T-helper 22 cell (primary cell): Measurements from ENCODE around the gene NHS.

Source experiments
- DNase-seq: peaks from one replicate; pipeline ENCODE4 v3.0.0-alpha.2; 2020; ENCODE audit warnings: low read depth

NHS gene

DNA sequence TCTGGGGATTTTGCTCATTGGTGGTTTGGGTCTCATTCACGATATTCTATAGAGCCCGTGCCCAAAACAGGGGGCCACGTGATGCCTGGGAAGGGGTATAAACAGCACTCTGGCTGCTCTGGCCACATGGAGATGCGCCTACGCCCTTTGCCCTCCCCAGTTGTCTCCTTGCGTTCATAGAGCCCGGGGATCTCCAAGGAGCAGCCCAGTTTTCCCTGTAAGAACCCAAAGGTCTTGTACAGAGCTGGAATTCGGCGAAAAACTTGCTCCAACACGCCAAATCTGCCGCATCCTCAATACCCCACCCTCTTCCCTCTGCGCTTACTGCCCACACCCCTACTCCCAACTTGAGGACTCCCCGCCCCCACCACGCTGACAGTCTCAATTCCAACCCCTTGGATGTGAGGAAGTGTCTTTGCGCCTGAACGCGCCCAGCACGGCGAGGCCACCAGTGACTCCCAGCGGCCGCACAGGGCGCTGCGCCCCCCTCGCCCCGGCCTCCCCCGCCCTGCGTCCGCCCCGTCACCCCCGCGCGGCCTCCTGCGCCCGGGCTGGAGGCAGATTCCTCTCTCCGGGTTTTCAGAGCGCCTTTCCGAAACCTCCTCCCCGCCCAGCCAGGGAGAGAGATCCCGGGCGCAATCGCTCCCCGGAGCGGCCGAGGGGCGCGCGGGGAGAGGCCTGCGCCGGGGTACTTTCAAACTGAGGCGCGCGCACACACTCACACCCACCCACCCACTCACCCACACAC, at the start of gene NHS:
TSS of gene NHS (plus strand) at position 582 of the 748 bp plus-strand sequence. CDS start 558 bp downstream, outside the sequence.
- no peak for DNase-seq

GRCh38 chrX:17328837-17329236, 46.2 kb upstream of the NHS start:
- no peak for DNase-seq

DNA sequence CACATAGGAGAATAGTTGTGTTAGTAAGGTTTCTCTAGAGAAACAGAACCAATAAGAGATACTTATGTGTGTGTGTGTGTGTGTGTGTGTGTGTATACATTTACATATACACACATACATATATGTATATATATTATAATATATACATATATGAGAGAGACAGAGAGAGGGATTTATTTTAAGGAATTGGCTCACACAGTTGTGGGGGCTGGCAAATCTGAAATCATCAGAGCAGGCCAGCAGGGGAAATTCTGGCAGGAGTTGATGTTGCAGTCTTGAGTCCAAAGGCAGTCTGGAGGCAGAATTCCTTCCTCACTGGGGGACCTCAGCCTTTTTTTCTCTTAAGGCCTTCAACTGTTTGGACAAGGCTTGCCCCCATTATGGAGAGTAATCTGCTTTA, 38.6 kb upstream of the NHS start:
- DNase-seq: no peak

- no peak for DNase-seq
These were observed 19.0 kb upstream of the NHS start for GRCh38 chrX:17355976-17356375.

DNA sequence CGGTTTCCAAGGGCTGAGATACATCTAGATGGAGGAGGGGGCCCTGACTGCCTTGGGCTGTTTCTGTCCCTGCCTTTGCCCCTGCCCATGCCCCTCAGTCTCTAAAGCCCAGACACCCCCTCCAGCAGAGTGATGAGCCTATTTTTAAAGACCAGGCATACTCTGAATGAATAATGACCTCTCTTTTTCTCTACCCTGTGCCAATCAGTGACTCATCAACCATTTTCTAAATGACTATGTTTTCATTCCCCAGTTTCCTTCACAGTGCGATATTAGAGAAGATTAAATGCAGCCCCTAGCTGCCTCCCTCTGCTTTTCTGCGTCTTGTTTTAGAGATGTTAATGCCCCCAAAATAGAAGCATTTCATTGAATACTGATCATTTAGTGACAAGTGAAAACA, 15.5 kb upstream of the NHS start:
- no peak for DNase-seq

DNA sequence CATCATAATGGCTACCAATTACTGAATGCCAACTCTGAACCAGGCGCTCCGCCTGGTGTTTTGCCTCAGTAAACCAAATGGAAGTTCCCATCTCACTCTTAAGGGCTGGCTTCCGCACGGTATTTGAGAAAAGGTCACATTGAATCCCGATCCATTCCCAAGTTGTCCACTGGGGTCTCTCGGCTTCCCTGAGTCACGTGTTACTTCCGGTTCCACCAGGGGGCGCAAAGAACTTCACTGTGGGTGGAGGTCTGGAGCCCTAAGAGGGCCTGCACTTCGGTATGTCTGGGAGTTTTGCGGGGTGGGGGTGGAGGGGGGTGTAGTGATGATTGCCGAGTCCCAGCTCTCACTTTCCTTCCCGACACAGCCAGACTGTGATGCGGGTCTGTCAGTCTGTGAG, 13.4 kb upstream of the NHS start:
- no peak for DNase-seq

- no peak for DNase-seq
These were observed 7.0 kb upstream of the NHS start for GRCh38 chrX:17368002-17368401.

GRCh38 chrX:17369309-17369708, 5.7 kb upstream of the NHS start:
- no peak for DNase-seq

DNA sequence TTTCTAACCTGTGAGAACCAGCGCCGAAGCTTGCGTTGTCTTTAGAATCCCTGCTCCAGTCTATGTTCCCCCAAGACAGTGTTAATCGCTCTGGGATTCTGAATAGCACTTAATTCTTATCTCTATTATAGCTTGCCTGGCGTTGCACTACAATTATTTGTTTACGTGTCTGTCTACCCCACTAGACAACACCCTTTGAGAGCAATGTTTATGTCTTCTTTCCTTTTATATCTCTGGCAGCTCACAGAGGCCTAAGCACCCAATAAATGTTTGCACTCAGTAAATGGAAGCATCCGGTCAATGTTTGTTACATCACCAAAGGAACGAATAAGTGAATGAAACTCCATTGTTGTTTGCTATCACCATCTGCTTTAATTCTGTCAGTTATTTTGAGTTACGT, 4.8 kb upstream of the NHS start:
- DNase-seq: no peak

DNA sequence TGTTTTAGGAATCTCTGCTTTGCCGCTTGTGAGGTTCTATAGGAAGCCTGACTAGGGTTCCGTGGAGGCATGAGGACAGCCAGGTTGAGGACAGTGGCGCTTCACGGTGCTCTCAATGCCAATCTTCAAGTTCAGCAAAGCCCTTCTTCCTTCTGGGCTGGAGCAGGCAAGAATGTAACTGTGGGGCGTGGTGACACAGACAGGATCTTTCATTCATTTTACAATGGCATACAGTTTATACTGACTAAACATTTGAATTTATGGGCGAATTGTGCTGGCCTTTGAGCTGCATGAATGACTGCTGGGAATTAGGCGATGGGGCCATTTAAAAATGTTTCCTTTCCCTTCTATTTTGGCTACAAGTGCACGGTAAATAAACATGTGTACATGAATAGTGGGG, 2.9 kb upstream of the NHS start:
- no peak for DNase-seq

DNA sequence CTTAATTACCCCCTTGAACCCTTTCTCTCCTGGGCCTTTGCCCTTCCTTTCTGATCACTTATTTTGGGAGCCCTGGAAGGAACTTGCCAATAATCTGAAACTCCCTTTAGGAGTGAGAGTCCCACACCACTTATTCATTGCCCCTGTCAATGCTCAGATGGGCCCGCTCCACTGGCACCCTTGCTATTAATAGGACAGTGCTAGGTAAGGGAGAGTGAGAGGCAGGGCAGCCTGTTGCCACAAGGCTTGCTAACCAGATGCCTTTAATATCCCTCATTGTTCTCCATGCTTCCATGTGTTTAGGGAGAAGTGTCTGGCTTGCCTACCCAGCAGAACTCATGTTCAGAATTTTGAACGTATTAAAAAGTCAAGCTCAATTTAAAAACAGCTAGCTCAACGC, 1.7 kb upstream of the NHS start:
- no peak for DNase-seq

DNA sequence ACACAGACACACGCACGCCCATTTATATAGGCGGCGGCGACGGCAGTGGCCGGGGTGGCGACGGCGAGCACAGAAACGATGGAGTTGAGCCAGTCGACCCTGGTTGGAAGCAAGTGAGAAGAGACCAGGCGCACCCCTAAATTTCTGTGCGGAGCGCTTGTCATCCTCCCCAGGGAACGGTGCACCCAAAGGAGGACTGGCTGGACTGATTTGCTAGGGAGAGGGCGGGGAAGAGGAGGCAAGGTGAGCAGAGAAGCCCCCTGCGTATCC, 302 bp downstream of the NHS start:
- DNase-seq: no peak

- no peak for DNase-seq
These were observed 834 bp downstream of the NHS start for GRCh38 chrX:17375637-17376430.

- DNase-seq: no peak
These were observed 1.6 kb downstream of the NHS start for GRCh38 chrX:17376431-17377077.

- no peak for DNase-seq
These were observed 2.2 kb downstream of the NHS start for GRCh38 chrX:17377091-17377717.

DNA sequence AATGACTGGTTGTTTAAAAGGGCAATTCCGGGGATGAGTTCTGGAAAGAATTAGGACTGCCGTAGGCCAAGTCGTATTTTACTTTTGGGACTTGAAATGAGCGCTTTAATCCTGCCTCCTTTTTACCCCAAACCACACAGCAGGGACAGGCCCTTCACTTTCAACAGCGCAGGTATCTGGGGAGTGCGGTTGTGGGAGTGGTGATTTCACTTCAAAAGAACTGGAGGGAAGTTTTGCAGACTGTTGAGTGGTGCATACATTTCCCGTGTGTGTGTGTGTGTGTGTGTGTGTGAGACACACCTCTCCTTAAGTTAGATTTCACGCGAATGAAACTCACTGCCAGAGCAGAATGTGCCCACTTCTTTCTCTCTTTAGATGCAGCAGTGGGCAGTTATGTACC, 2.8 kb downstream of the NHS start:
- no peak for DNase-seq

DNA sequence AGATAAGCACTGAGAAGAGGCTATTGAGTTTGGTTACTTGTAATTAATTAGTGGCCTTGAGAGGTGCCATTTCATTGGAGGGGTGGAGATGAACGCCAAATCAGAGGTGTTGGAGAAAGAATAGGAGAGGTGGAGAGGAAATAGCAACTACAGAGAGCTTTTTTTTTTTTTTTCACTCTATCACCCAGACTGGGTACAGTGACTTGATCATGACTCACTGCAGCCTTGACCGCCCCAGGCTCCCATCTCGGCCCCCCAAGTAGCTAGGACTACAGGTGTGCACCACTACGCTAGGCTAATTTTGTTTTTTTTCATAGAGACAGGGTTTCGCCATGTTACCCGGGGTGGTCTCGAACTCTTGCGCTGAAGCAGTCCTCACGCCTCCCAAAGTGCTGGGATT, 5.2 kb downstream of the NHS start:
- no peak for DNase-seq

- DNase-seq: no peak
These were observed 15.4 kb downstream of the NHS start for GRCh38 chrX:17390419-17390850.

- DNase-seq: no peak
These were observed 20.2 kb downstream of the NHS start for GRCh38 chrX:17395154-17395553.

DNA sequence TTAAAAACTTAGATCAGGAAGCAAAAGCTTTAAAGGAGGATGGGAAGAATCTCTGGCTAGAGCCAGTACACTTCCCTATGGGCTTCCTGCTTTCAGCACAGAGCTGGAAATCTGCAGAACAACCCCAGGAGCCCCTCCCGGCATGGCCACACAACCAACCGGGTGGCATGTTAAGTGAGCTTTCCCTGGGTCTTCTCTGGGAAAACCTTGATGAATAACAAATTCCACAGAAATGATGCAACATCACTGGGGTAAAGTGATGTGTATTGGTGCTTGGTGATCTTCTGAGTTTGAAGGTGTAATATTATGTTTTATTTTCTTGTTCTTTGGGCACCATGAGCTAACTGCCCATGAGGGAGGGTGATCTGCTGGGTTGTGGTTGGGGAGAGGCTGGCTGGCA, 22.1 kb downstream of the NHS start:
- no peak for DNase-seq

GRCh38 chrX:17403189-17403691, 28.2 kb downstream of the NHS start:
- DNase-seq: no peak

- no peak for DNase-seq
These were observed 29.0 kb downstream of the NHS start for GRCh38 chrX:17403972-17404371.
